ENCODE data around the gene VPS13D. TPM values are rescaled to one million over a fixed set of nuclear protein-coding genes. Genes with fewer than 3 reads are reported as not detected.

Gene VPS13D
- total RNA-seq, 4 donors from 2014 or later: 42.5 to 103 (median 59.8) TPM

DNA sequence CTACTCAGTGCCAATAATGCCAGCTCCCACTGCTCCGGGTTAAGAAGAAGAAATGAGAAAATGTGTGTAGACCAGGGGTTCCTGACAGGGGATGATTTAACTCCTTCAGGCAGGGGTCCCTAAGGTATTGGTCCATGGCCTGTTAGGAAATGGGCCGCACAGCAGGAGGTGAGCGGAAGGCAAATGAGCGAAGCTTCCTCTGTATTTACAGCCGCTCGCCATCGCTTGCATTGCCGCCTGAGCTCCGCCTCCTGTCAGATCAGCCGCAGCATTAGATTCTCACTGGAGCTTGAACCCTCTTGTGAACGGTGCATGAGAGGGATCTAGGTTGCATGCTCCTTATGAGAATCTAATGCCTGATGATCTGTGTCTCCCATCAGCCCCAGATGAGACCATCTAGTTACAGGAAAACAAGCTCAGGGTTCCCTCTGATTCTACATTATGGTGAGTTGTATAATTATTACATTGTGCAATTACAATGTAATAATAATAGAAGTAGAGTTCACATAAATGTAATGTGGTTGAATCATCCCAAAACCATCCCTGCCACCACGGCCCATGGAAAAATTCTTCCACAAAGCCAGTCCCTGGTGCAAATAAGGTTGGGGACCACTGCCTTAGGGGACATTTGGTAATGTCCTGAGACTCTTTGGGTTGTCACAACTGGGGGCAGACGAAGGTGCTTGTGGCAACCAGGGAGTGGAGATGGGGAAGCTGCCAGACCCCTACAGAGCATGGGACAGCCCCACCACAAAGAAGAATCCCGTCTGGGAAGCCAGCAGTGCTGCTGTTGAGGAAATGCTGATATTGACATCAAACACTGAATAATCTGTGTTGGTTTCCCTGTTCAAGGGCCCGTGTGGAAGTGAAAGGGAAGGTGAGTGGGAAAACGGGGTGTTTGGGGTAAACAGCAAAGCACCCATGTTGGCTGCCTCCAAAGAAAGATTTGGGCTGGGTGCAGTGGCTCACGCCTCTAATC lies 327.4 kb downstream of the VPS13D start:
- H3K9me3 ChIP-seq: peaks cover 0 to 3% (median 0%) of the 10 kb centered on the region in 3 donors
- no peak for DNase-seq
- H3K27ac ChIP-seq: peak overlapping the region; percentile 67 to 91 (median 88)
- H3K4me3 ChIP-seq: no peak overlapping the region
- no peak for TF ChIP-seq POLR2A (IDR thresholded peaks at IDR 0.05)
- TF ChIP-seq, protein P1, sequence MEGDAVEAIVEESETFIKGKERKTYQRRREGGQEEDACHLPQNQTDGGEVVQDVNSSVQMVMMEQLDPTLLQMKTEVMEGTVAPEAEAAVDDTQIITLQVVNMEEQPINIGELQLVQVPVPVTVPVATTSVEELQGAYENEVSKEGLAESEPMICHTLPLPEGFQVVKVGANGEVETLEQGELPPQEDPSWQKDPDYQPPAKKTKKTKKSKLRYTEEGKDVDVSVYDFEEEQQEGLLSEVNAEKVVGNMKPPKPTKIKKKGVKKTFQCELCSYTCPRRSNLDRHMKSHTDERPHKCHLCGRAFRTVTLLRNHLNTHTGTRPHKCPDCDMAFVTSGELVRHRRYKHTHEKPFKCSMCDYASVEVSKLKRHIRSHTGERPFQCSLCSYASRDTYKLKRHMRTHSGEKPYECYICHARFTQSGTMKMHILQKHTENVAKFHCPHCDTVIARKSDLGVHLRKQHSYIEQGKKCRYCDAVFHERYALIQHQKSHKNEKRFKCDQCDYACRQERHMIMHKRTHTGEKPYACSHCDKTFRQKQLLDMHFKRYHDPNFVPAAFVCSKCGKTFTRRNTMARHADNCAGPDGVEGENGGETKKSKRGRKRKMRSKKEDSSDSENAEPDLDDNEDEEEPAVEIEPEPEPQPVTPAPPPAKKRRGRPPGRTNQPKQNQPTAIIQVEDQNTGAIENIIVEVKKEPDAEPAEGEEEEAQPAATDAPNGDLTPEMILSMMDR (IDR thresholded peaks at IDR 0.05): no peak
- intact Hi-C loops (cut with DNase I): no loop called here
- no peaks in the 10 kb centered on the region for H3K36me3 ChIP-seq
- H3K4me1 ChIP-seq: peaks cover 0 to 47% (median 16%) of the 10 kb centered on the region in 3 donors
- H3K27me3 ChIP-seq: no peaks in the 10 kb centered on the region
- 81 to 94% methylated on average over 16 of the region's 17 CpGs for WGBS, 2 donors

DNA sequence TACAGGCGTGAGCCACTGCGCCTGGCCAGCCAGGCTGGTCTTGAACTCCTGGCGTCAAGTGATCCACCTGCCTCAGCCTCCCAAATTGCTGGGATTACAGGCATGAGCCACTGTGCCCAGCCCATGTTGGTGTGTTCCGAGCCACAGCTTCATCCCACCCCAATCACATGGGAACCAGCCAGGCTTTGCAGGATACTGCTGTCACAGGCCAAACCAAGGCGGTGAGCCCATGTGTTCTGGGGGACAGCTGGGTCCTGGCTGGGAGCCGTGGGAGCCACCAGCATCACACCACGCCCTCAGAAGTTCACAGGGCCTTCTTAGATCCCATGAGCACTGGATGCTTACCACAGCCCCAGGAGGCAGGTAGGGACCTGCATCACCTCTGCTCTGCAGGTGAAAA lies 331.3 kb downstream of the VPS13D start:
- intact Hi-C loops (cut with DNase I): no loop called here

More for the DNA sequence above, 331.3 kb downstream of the VPS13D start:
- TF ChIP-seq, protein P1 (IDR thresholded peaks at IDR 0.05): no peak
- no peak for TF ChIP-seq POLR2A (IDR thresholded peaks at IDR 0.05)
- Histone ChIP-seq H3K36me3 (peaks cover 0 to 6% (median 0%) of the 10 kb centered on the region in 3 donors), H3K27ac (no peak overlapping the region), H3K9me3 (peaks cover 0 to 27% (median 10%) of the 10 kb centered on the region in 3 donors), H3K27me3 (no peaks in the 10 kb centered on the region), H3K4me3 (no peak overlapping the region), H3K4me1 (peaks cover 0 to 40% (median 13%) of the 10 kb centered on the region in 3 donors)
- WGBS, 2 donors: 47% methylated on average over 2 of the region's 7 CpGs; no CpG with 5 or more reads in 1 of the 2 donors
- DNase-seq: no peak

Small RNAs within 50 kb of the gene (small RNA-seq; reads per million reads assigned to genes)
- gene MIR4632 (0 reads per million in 4 donors), gene RF00156 (0 to 0.09 (median 0) reads per million in 4 donors), gene SNORA59A (0 reads per million in 4 donors)

Other genes starting within 250 kb of the VPS13D start
- gene MFN2, start 249.6 kb upstream of the VPS13D start, total RNA-seq: 10 to 100 TPM; 64.4 to 96.9 (median 78.7) TPM
- 10 to 100 TPM; 13.0 to 24.9 (median 19.8) TPM for gene MIIP, start 210.5 kb upstream of the VPS13D start, total RNA-seq
- gene TNFRSF8, start 166.7 kb upstream of the VPS13D start, total RNA-seq: 1 to 10 TPM in 1 of 4 donors, under 1 TPM in 2, not detected in 1; 0.18 to 1.2 (median 0.76) TPM
- 10 to 100 TPM in 2 of 4 donors, 1 to 10 TPM in 2; 2.1 to 17.5 (median 10.3) TPM for gene TNFRSF1B, start 63.0 kb upstream of the VPS13D start, total RNA-seq

Data from esophagus squamous epithelium (tissue), 5 donors.